Pulmonary artery endothelial cell (primary cell): ENCODE measurements around the gene PHACTR3. TPM values are rescaled to one million over a fixed set of nuclear protein-coding genes. Genes with fewer than 3 reads are reported as not detected.

Source experiments
- DNase-seq: peaks from one replicate; pipeline ENCODE4 v3.0.0-alpha.2; 2011; ENCODE audit warnings: low read depth, low spot score
- total RNA-seq: library from RNA; depleted of rRNA; stranded (reverse); fragments of >200 nt; gene quantifications from 2 replicates; pipeline ENCODE4 v1.2.3, GENCODE V29; 2014

Gene PHACTR3
- total RNA-seq, 1 donor from 2014 or later = not detected

DNA sequence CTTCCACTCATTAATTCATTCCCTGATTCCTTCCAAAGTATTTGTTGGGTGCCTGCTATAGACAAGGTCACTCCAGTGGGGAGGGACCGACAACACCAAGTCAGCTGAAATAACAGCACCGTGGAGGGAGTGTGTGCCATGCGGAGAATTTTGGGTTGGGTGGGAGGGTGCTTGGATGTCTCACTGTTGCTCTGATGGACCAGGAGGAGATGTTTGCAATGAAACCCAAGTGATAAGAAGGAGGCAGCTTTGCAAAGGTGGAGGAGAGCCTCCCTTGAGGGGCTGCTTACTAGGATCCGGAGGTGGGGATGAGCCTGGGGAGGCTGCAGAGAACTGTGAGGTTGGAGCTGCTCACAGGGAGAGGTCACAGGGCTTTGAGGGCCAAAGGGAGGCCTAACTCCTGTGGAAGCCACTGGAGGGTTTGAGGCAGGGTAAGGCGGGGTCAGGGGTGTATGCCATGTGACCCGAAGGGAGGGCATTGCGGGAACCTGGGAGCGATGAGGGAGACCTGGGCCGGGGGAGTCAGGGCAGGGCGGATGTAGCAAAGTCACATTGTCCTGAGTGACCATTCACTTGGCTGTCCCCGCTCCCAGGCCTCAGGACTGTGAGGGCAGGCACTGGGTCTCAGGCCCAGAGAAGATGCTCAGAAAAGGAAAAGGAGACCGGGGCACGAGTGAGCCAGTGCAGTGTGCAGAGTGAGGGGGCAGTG lies 124.5 kb downstream of the PHACTR3 start:
- DNase-seq = no peak

GRCh38 chr20:59729506-59729905 lies 125.2 kb downstream of the PHACTR3 start:
- no peak for DNase-seq

DNA sequence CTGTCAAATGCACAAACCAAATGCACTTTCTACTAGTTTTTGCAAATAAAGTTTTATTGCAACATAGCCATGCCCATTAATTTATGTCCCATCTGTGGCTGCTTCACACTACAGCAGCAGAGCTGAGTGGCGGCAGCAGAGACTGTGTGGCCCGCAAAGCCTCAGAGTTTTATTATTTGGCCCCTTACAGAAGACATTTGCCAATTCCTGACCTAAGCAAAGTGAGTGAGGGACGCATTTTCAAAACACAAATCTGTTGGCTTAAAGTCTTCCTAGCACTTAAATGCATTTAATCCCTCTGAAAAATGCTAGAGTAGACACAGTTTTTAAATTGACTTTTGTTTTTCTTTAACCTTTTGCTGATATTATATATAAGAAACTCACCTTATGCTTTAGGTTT lies 126.4 kb downstream of the PHACTR3 start:
- DNase-seq = no peak

GRCh38 chr20:59731376-59731775 lies 127.0 kb downstream of the PHACTR3 start:
- no peak for DNase-seq

GRCh38 chr20:59733351-59733750 lies 129.0 kb downstream of the PHACTR3 start:
- no peak for DNase-seq

GRCh38 chr20:59735486-59735885 lies 131.1 kb downstream of the PHACTR3 start:
- DNase-seq = no peak

GRCh38 chr20:59735917-59736316 lies 131.6 kb downstream of the PHACTR3 start:
- DNase-seq = no peak

DNA sequence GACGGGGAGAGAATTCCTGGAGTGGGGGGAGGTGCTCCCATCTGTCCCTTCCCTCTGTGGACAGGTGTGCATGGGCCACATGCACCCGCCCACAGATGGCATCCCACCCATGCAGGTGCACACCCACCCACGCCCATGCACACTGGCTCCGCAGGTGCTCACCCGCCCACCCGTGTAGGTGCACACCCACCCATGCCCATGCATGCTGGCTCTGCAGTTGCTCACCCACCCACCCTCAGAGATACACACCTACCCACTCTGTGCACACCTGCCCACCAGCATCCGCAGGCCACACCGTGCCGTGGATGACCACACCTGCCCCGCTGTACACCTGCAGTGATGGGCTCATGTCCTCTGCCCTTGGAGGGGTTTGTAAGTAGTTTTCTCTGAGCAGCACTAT lies 132.0 kb downstream of the PHACTR3 start:
- DNase-seq = no peak

DNA sequence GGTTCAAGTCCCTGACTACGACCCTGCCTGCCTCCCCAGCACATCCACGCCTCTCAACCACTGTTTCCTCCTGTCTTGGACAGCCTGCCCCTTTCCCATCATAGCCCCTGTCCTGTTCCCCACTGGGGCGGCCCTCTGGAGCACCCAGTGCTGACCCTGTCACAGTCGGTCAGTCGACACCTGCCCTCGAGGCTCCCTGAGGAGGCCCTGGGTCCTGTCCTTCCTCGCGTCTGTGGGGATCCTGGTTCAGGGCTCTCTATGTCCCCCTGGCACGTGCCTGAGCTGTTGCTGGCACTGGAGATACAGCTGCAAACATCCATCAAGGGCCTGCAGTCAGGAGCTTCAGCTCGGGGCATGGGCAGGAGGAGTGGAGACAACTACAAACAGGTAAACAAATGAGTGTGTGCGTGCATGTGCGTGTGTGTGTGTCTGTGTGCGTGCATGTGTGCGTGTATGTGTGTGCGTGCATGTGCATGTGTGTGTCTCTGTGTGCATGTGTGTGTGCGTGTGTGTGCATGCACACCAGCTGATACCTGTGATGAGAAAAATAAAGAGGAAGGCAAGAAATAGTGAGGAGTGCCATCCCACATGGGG lies 132.8 kb downstream of the PHACTR3 start:
- no peak for DNase-seq

DNA sequence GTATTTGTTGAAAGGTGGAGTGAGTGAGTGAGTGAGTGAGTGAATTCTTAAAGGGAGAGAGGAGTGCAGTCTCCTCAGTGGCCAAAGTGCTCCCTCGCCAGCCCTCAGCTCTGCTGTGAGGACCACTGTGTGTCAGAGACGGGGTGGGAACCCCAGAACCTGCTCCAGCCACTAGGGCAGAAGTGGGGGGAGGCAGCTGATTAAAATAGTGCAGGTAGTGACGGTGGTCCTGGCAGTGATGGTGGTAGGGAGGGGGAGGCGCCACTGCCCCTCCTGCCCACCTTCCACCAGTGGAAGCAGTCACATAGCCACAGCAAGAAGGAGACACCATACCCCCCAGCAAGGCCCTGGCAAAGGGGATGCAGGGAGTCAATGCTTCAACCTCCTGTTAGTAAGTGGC lies 133.5 kb downstream of the PHACTR3 start:
- DNase-seq = no peak

DNA sequence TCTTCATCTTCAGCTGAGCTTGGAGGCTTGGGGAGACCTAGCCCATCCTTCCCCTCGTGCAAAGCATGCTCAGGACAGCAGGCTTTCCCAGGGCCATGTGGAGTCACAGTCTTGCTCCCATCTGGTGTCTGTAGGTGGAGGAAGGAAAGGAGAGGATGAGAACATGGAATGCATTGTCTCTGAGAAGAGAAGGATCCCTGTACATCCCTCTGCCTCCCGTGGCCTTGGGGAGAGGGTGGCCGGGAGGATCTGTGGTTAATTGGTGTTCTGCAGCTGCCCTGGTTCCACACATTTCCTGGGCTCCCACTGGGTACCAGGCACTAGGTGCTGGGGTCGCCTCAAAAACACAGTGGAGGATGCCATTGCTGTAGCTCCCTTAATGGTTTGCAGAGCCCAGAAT lies 134.5 kb downstream of the PHACTR3 start:
- no peak for DNase-seq

DNA sequence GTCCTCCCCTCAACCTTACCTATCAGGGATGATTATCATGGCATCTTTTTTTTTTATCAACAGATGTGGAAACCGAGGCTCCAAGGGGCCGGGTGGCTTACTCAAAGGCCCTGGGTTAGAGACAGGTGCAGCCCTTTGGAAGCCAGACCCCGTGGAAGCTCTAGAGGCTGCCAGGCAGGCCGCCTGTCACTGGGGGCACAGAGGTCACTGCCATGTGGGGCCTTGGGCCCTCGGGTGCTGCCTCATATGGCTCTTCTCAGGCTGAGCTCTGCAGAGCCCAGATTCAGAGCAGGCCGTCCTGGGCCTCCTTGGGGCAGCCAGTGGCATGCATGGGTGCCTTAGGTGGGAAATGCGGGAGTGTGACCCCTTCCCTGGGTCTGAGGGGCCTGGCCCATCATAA lies 136.3 kb downstream of the PHACTR3 start:
- no peak for DNase-seq

DNA sequence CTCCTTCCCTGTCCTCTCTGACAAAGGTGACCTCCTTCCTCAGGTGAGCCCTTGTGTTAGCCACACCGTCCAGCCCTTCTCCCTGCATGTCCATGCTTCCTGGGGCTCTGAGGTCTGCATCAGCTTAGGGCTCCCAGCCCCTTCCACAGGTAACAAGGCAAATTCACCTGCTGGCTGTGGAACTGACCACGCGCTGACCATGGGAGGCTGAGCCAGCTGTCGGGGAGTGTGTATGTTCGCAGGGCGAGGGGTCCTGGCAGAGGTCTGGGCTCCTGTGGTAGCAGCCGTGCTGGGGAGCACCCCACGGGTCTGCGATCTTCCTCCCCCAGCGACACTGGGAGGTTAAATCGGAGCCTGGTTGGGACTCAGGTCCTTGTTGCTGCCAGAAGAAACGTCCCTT lies 136.7 kb downstream of the PHACTR3 start:
- DNase-seq = no peak

GRCh38 chr20:59742351-59743095 lies 138.2 kb downstream of the PHACTR3 start:
- no peak for DNase-seq

- no peak for DNase-seq
Measured at GRCh38 chr20:59743308-59743707, 139.0 kb downstream of the PHACTR3 start.

- DNase-seq = no peak
Measured at GRCh38 chr20:59743767-59744485, 139.6 kb downstream of the PHACTR3 start.

- DNase-seq = no peak
Measured at GRCh38 chr20:59744756-59745155, 140.4 kb downstream of the PHACTR3 start.

- DNase-seq = no peak
Measured at GRCh38 chr20:59745201-59745600, 140.9 kb downstream of the PHACTR3 start.

GRCh38 chr20:59745716-59746115 lies 141.4 kb downstream of the PHACTR3 start:
- no peak for DNase-seq

GRCh38 chr20:59746155-59746554 lies 141.8 kb downstream of the PHACTR3 start:
- DNase-seq = no peak

DNA sequence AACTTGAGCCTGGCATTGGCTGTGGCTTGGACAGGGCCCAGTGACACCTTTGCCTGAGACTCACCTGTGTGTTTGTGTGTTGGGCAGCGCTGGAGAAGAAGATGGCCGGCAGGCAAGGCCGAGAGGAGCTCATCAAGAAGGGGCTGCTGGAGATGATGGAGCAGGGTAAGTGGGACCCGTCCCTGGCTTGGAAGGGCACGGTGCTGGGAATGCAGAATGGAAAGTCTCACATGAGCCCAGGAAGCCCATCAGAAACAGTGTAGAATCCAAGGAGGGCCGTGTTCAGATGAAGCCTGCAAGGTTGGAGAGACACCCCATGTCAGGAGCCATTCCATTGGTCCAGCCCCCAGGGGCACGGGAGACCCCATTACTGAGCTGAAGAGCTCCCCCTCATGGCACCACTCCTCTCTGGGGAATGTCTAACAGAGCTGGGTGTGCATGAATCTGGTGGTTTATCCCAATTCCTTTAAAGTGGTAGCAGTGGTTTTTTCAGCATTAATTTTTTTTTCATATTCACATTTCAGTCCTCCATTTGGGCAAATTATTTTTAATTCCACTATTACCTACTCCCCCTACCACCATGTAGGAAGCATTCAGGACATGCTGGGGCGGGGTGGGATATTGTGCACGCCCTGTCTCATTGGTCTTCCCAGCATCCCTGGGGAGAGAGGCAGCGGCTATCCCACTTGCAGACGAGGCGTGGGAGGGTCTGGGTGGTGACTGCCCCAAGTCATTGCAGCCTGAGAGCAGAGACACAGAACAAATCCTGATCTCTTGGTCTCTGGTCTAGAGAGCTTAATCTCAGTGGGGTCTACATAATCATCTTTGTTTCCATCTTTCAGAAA lies 143.6 kb downstream of the PHACTR3 start:
- no peak for DNase-seq
